ENCODE measurements around the gene MAGI2. TPM values are rescaled to one million over a fixed set of nuclear protein-coding genes. Genes with fewer than 3 reads are reported as not detected.
"Not testable (repeated sequence)": the region's sequence is repeated elsewhere in the genome, so short reads cannot be mapped to it uniquely, and the experiment has no call there.

Gene MAGI2
- total RNA-seq, 1 experiment from 2014 or later = 14.3 TPM

DNA sequence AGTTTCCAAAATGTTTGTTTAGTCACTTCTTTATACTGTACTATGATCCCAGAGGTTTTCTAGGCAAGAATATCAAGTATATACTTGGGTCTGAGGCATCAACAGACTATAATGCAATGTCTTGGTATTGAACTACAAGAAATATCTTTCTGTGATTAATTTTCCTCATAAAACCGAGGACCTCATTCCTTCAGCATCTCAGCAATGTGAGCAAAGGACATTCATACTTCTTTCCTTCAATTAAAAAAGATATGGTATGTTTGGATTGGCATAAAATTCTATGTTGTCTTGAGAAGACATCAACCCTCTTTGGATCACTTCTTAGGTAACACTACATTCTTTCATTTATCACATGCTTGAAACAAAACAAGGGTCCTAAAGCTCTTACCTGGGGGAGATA, 1130.3 kb downstream of the MAGI2 start:
- Histone ChIP-seq H3K23ac (ENCODE audit: insufficient read length, low read depth, low read length) (no peak overlapping the region), H2AFZ (ENCODE audit: low read length) (no peak overlapping the region), H4K8ac (replicated peaks; ENCODE audit: insufficient read length, low read depth, low read length) (no peak overlapping the region), H3K27ac (ENCODE audit: insufficient read length, low read depth, low read length) (no peak overlapping the region), H2BK5ac (ENCODE audit: insufficient read length, low read length) (no peak overlapping the region), H2BK15ac (ENCODE audit: low read depth, low read length) (no peak overlapping the region), H3K56ac (ENCODE audit: insufficient read length, low read depth, low read length) (no peak overlapping the region), H3K9ac (ENCODE audit: extremely low read depth, insufficient read length, low read length) (no peak overlapping the region), H3K27me3 (ENCODE audit: insufficient read depth, low read length) (no peaks in the 10 kb centered on the region), H3K9me3 (ENCODE audit: control insufficient read depth, low read depth, low read length) (no peaks in the 10 kb centered on the region), H3K4me2 (ENCODE audit: insufficient read depth, insufficient read length, low read length) (no peak overlapping the region), H4K5ac (ENCODE audit: insufficient read length, low read depth, low read length) (no peak overlapping the region), H3K79me1 (ENCODE audit: insufficient read depth, low read depth, low read length, poor library complexity, severe bottlenecking) (no peaks in the 10 kb centered on the region), H3K23me2 (ENCODE audit: insufficient read length, low read depth, low read length, poor library complexity, severe bottlenecking) (no peaks in the 10 kb centered on the region), H3T11ph (ENCODE audit: low read length) (no peak overlapping the region), H4K91ac (ENCODE audit: insufficient read length, low read depth, low read length) (no peak overlapping the region), H3K79me2 (ENCODE audit: insufficient read depth, low read length) (no peaks in the 10 kb centered on the region), H2BK12ac (ENCODE audit: insufficient read length, low read depth, low read length) (no peak overlapping the region), H3K4ac (ENCODE audit: low read depth, low read length) (no peak overlapping the region), H3K4me1 (ENCODE audit: insufficient read depth, low read length) (no peaks in the 10 kb centered on the region), H2AK5ac (ENCODE audit: insufficient read length, low read length) (no peak overlapping the region), H3K14ac (ENCODE audit: insufficient read depth, low read length) (no peak overlapping the region), H3K18ac (ENCODE audit: insufficient read length, low read depth, low read length) (no peak overlapping the region), H4K20me1 (ENCODE audit: control insufficient read depth, insufficient read depth, insufficient read length) (no peaks in the 10 kb centered on the region), H2BK120ac (ENCODE audit: low read depth, low read length, poor library complexity, severe bottlenecking) (no peak overlapping the region), H2BK20ac (ENCODE audit: low read depth, low read length, poor library complexity, severe bottlenecking) (no peak overlapping the region)
- H3K27me3 Mint-ChIP-seq (ENCODE audit: low read depth) = no peaks in the 10 kb centered on the region
- no peaks in the 10 kb centered on the region; a peak in 1 of 7 replicates for H3K36me3 Mint-ChIP-seq (ENCODE audit: insufficient read depth in 1 of 3, low read depth in 3 of 3)
- DNase-seq = no peak
- WGBS (ENCODE audit: extremely low coverage, insufficient read length, low lambda C conversion rate) = no CpG with 5 or more reads among the region's 1 CpG
- H3K4me1 Mint-ChIP-seq = peaks cover 7 to 12% of the 10 kb centered on the region in 2 experiments
- H3K9me3 Mint-ChIP-seq = no peaks in the 10 kb centered on the region; a peak in 1 of 5 replicates
- H3K27ac Mint-ChIP-seq = no peak overlapping the region
- H3K4me3 Mint-ChIP-seq = no peak overlapping the region
- TF ChIP-seq, protein P1, sequence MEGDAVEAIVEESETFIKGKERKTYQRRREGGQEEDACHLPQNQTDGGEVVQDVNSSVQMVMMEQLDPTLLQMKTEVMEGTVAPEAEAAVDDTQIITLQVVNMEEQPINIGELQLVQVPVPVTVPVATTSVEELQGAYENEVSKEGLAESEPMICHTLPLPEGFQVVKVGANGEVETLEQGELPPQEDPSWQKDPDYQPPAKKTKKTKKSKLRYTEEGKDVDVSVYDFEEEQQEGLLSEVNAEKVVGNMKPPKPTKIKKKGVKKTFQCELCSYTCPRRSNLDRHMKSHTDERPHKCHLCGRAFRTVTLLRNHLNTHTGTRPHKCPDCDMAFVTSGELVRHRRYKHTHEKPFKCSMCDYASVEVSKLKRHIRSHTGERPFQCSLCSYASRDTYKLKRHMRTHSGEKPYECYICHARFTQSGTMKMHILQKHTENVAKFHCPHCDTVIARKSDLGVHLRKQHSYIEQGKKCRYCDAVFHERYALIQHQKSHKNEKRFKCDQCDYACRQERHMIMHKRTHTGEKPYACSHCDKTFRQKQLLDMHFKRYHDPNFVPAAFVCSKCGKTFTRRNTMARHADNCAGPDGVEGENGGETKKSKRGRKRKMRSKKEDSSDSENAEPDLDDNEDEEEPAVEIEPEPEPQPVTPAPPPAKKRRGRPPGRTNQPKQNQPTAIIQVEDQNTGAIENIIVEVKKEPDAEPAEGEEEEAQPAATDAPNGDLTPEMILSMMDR (conservative IDR thresholded peaks at IDR 0.05) = no peak

DNA sequence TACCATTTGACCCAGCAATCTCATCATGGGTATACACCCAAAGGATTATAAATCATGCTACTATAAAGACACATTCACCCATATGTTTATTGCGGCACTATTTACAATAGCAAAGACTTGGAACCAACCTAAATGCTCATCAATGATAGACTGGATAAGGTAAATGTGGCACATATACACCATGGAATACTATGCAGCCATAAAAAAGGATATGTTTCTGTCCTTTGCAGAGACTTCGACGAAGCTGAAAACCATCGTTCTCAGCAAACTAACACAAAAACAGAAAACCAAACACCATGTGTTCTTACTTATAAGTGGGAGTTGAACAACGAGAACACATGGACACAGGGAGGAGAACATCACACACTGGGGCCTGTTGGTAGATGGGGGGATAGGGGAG, 1131.2 kb downstream of the MAGI2 start:
- H3K4me2 ChIP-seq (ENCODE audit: insufficient read depth, insufficient read length, low read length); H3K9me3 ChIP-seq (ENCODE audit: control insufficient read depth, low read depth, low read length); H3K9me3 Mint-ChIP-seq; H4K5ac ChIP-seq (ENCODE audit: insufficient read length, low read depth, low read length); H2BK12ac ChIP-seq (ENCODE audit: insufficient read length, low read depth, low read length); H4K8ac ChIP-seq (replicated peaks; ENCODE audit: insufficient read length, low read depth, low read length); H3K9ac ChIP-seq (ENCODE audit: extremely low read depth, insufficient read length, low read length); H2BK5ac ChIP-seq (ENCODE audit: insufficient read length, low read length); H3K27ac Mint-ChIP-seq; H3K56ac ChIP-seq (ENCODE audit: insufficient read length, low read depth, low read length); H3K4ac ChIP-seq (ENCODE audit: low read depth, low read length); H3K27ac ChIP-seq (ENCODE audit: insufficient read length, low read depth, low read length); H3K79me2 ChIP-seq (ENCODE audit: insufficient read depth, low read length); H3T11ph ChIP-seq (ENCODE audit: low read length); H3K4me3 Mint-ChIP-seq; H2AK5ac ChIP-seq (ENCODE audit: insufficient read length, low read length); DNase-seq; H4K20me1 ChIP-seq (ENCODE audit: control insufficient read depth, insufficient read depth, insufficient read length); H3K18ac ChIP-seq (ENCODE audit: insufficient read length, low read depth, low read length); H3K4me1 ChIP-seq (ENCODE audit: insufficient read depth, low read length); H3K14ac ChIP-seq (ENCODE audit: insufficient read depth, low read length); H3K79me1 ChIP-seq (ENCODE audit: insufficient read depth, low read depth, low read length, poor library complexity, severe bottlenecking); H3K23me2 ChIP-seq (ENCODE audit: insufficient read length, low read depth, low read length, poor library complexity, severe bottlenecking); H3K27me3 Mint-ChIP-seq (ENCODE audit: low read depth); H4K91ac ChIP-seq (ENCODE audit: insufficient read length, low read depth, low read length); H2BK15ac ChIP-seq (ENCODE audit: low read depth, low read length); H3K36me3 Mint-ChIP-seq (ENCODE audit: insufficient read depth in 1 of 3, low read depth in 3 of 3); H3K27me3 ChIP-seq (ENCODE audit: insufficient read depth, low read length); H2BK20ac ChIP-seq (ENCODE audit: low read depth, low read length, poor library complexity, severe bottlenecking); H3K23ac ChIP-seq (ENCODE audit: insufficient read length, low read depth, low read length); H2AFZ ChIP-seq (ENCODE audit: low read length); H2BK120ac ChIP-seq (ENCODE audit: low read depth, low read length, poor library complexity, severe bottlenecking): not testable (repeated sequence)
- no CpG with 5 or more reads among the region's 5 CpGs for WGBS (ENCODE audit: extremely low coverage, insufficient read length, low lambda C conversion rate)
- peaks cover 7 to 12% of the 10 kb centered on the region in 2 experiments for H3K4me1 Mint-ChIP-seq
